Fibroblast of pulmonary artery (primary cell): ENCODE data around the gene TNFRSF12A.

Experiments used
- DNase-seq: peaks from one replicate; pipeline ENCODE4 v3.0.0-alpha.2; 2010; ENCODE audit warnings: low read depth
- H3K4me3 ChIP-seq: replicated peaks from 2 replicates; pipeline ENCODE4 v1.5.1; 2011; ENCODE audit warnings: low read depth, mild to moderate bottlenecking, control low read depth, low read length, moderate library complexity
- CTCF ChIP-seq: IDR thresholded peaks from 2 replicates; pipeline ENCODE4 v1.5.1; 2011; ENCODE audit warnings: mild to moderate bottlenecking, control low read depth, low read length, inconsistent platforms; ENCODE audit errors: missing control alignments

Gene TNFRSF12A

GRCh38 chr16:3020247-3020603, at the start of gene TNFRSF12A:
TNFRSF12A (plus strand) TSS chr16:3020368; CDS start chr16:3020398, 30 bp downstream.
- TF ChIP-seq CTCF, result no peak
- DNase-seq, result peak; percentile 65
- H3K4me3 ChIP-seq, result peak within 1 kb of the TSS; percentile 80

DNA sequence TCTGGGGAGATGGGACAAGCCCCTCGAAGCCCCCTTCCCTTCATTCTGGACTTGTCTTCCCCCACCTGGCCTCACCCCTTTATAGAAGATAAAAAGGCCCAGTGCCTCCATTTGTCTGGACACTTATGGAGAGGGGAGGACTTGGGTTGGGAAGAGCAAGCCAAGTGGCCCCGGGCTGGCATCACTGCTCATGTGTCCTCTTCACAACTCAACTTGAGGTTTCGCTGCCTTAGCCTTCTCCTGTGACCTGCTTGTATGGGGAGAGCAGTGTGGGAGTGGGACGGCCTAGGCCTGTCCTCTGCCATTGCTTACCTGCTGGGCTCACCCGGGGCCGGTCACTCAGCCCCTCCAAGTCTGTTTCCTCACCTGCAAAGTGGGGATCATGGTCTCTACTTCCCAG, 49.6 kb upstream of the TNFRSF12A start:
- DNase-seq, result no peak
- TF ChIP-seq CTCF, result no peak
- H3K4me3 ChIP-seq, result no peak overlapping the region

DNA sequence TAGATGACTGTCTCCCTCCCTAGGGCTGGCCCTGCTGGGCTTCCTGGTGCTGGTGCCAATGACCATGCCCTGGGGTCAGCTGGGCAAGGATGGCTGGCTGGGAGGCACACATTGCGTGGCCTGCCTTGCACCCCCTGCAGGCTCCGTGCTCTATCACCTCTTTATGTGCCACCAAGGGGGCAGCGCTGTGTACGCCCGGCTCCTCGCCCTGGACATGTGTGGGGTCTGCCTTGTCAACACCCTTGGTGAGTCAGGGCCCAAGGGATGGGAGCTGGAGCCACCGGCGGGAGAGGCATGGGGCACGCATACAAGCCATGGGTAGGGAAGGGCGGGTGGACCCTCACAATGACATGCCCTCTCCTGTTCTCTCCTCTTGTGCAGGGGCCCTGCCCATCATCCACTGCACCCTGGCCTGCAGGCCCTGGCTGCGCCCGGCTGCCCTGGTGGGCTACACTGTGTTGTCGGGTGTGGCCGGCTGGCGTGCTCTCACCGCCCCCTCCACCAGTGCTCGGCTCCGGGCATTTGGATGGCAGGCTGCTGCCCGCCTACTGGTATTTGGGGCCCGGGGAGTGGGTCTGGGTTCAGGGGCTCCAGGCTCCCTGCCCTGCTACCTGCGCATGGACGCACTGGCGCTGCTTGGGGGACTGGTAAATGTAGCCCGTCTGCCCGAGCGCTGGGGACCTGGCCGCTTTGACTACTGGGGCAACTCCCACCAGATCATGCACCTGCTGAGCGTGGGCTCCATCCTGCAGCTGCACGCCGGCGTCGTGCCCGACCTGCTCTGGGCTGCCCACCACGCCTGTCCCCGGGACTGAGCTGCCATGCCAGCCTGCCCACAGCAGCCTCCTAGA, 48.8 kb upstream of the TNFRSF12A start:
- no peak for DNase-seq
- no peak overlapping the region for H3K4me3 ChIP-seq
- TF ChIP-seq CTCF, result no peak

DNA sequence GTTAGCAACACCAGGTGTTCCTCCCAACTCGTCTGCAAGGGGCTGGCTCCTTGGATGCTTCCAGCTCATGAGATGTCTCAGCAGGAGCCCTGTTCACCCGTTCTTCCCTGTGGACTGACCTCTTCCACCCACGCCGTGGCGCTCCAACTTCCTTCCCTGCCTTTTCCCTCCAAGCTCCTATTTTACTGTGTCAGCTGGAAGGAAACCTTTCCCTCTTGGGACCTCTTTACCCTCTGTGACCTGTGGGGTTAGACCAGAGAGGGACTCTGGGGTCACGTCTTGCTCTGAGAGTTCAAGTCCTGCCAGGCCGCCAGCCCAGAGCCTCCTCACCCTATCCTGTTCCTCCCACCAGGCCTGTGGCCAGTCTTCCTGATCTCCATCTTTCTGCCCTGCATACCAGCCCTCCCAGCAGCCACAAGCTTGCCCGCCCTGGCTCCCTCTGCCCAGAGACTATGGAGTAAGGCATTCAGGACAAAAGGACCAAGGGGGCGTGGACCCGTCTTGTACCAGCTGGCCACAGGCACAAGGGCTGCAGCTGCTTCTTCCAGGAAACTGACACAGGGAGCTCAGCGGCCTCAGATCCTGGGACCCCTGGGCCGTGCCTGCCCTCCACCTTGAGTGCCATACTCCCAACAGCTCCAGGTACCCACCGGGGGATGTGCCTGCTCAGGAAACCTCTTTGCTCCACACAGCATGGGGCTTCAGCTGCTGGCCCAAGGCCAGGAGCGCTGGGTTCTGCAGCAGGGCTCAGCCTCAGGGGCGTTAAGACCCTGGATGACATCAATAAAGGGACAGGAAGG, 48.0 kb upstream of the TNFRSF12A start:
- TF ChIP-seq CTCF, result no peak
- no peak overlapping the region for H3K4me3 ChIP-seq
- no peak for DNase-seq

- no peak for TF ChIP-seq CTCF
- no peak overlapping the region for H3K4me3 ChIP-seq
- DNase-seq, result no peak
Observed at GRCh38 chr16:2973093-2973492, 47.1 kb upstream of the TNFRSF12A start.

DNA sequence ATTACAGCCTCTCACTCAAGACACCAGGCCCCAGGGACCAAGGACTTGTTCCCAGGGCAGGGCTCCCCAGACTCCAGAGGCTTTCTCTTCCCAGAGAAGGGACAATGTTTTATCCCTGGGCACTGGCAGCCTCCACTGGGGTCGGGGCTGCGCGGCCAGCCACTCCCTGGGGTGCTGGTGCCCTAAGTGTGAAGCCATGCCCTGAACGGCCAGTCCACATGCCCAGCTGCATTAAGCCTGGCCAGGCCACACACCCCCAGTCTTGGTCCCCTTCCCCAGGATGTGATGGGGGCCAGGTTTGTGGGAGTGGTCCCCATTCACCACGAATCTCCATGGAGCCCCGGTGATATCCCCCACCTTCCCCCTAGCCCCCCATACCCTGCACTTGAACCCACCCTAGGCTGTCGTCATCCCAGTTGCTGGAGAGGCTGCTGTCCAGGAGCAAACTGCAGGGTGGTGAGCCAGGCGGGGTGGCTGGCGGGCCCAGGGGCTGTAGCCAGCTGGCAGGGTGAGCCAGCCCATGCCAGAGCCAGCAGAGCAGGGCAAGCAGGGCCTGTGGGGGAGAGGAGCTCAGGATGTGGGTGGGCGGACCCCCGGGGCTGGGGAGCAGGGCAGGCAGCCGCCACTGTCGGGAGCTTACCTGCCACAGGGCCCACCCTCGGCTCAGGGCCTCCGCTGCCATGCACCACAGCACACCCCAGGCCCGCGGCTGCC, 46.4 kb upstream of the TNFRSF12A start:
- DNase-seq, result no peak
- no peak overlapping the region for H3K4me3 ChIP-seq
- no peak for TF ChIP-seq CTCF
